K562 (cell line): ENCODE data around the gene AP4E1. TPM values are rescaled to one million over a fixed set of nuclear protein-coding genes. Genes with fewer than 3 reads are reported as not detected.

Source experiments
- BCL6 ChIP-seq: fragments of 250-450 bp; sonication (Bioruptor Pico); IDR thresholded peaks from 2 replicates; pipeline ENCODE4 v1.4.0; 2020
- BRD9 ChIP-seq: fragments of 450-650 bp; IDR thresholded peaks from 2 replicates; pipeline ENCODE4 v1.6.1; 2018; ENCODE audit warnings: low read depth; ENCODE audit not compliant: partially characterized antibody
- CTBP1 ChIP-seq: fragments of 450-650 bp; IDR thresholded peaks from 2 replicates; pipeline ENCODE4 v1.6.1; 2016; ENCODE audit warnings: borderline replicate concordance
- FOXK2 ChIP-seq, 2 experiments: fragments of 450-650 bp; IDR thresholded peaks in 1 of 2; conservative IDR thresholded peaks in 1 of 2; 2 replicates each; pipeline ENCODE4 v1.6.1; 2016; ENCODE audit warnings: low read depth in 2 of 2, mild to moderate bottlenecking in 1 of 2
- IRF1 ChIP-seq: sonication (generic); formaldehyde crosslinking; IDR thresholded peaks from 2 replicates; pipeline ENCODE4 v1.8.0; 2022; ENCODE audit warnings: missing genetic modification reagents, mild to moderate bottlenecking, borderline replicate concordance
- NFE2 ChIP-seq: IDR thresholded peaks from 2 replicates; pipeline ENCODE4 v1.6.1; 2014; ENCODE audit warnings: antibody characterized with exemption, low read depth
- NONO ChIP-seq, 2 experiments: fragments of 200-400 bp in 1 of 2; fragments of 450-650 bp in 1 of 2; formaldehyde crosslinking in 1 of 2; IDR thresholded peaks; 2 replicates each; pipeline ENCODE4 v1.6.1; 2017; ENCODE audit warnings: low read depth in 2 of 2, mild to moderate bottlenecking in 2 of 2, moderate library complexity in 2 of 2, low read length in 1 of 2
- PTRF ChIP-seq: fragments of 450-650 bp; IDR thresholded peaks from 2 replicates; pipeline ENCODE4 v1.6.1; 2016; ENCODE audit warnings: mild to moderate bottlenecking, missing genetic modification characterization, missing compliant biosample characterization
- SMAD4 ChIP-seq: fragments of 250-450 bp; sonication (Bioruptor Pico); conservative IDR thresholded peaks from 2 replicates; pipeline ENCODE4 v1.8.0; 2021; ENCODE audit warnings: inconsistent platforms, mild to moderate bottlenecking, moderate library complexity
- TFAM ChIP-seq: fragments of 250-450 bp; sonication (Bioruptor Pico); conservative IDR thresholded peaks from 2 replicates; pipeline ENCODE4 v1.5.0; 2021; ENCODE audit warnings: mild to moderate bottlenecking, moderate library complexity
- THRA ChIP-seq: fragments of 450-650 bp; IDR thresholded peaks from 2 replicates; pipeline ENCODE4 v1.6.1; 2017; ENCODE audit warnings: mild to moderate bottlenecking, moderate library complexity
- ZBED1 ChIP-seq: IDR thresholded peaks from 2 replicates; pipeline ENCODE4 v1.6.1; 2014
- ZC3H8 ChIP-seq: fragments of 450-650 bp; IDR thresholded peaks from 2 replicates; pipeline ENCODE4 v1.6.1; 2017
- ZFP1 ChIP-seq: fragments of 450-650 bp; formaldehyde crosslinking; IDR thresholded peaks from 2 replicates; pipeline ENCODE4 v1.4.0; 2020; ENCODE audit warnings: mild to moderate bottlenecking, mixed read lengths
- polyA plus RNA-seq, 8 experiments: library from polyadenylated mRNA; depleted of rRNA in 4 of 8; stranded (reverse) in 5 of 8; unstranded in 3 of 8; fragments of >200 nt; fragmentation: Nextera tagmentation in 2 of 8; fragmentation: Illumina TruSeq in 1 of 8; extraction: Ambion mirVana in 2 of 8; extraction: Trizol in 1 of 8; gene quantifications; 2 replicates each; pipeline versions ENCODE4 v1.2.1 to v1.2.3, GENCODE V29; 2011 to 2014; ENCODE audit warnings: inconsistent platforms in 1 of 8, missing spikeins in 1 of 8
- total RNA-seq, 7 experiments: library from RNA; depleted of rRNA in 6 of 7; stranded (reverse); fragments of >200 nt in 6 of 7; fragmentation: Illumina TruSeq in 2 of 7; extraction: Trizol in 2 of 7; gene quantifications; 2 replicates each; pipeline versions ENCODE4 v1.2.1 to v1.2.3, GENCODE V29; 2011 to 2021; ENCODE audit warnings: low replicate concordance in 1 of 7
- TF ChIP-seq, protein P1 (sequence below): fragments of 450-650 bp; IDR thresholded peaks from 2 replicates; pipeline ENCODE4 v1.6.1; 2016; ENCODE audit warnings: low read depth
- TF ChIP-seq, protein P2 (sequence below): fragments of 450-650 bp; formaldehyde crosslinking; IDR thresholded peaks from 2 replicates; pipeline ENCODE4 v1.4.0; 2022; ENCODE audit warnings: mild to moderate bottlenecking, moderate library complexity
- TF ChIP-seq, protein P3 (sequence below), 2 experiments: fragments of 200-800 bp in 1 of 2; sonication (Bioruptor generic) in 1 of 2; sonication (generic) in 1 of 2; formaldehyde crosslinking in 1 of 2; IDR thresholded peaks in 1 of 2; conservative IDR thresholded peaks in 1 of 2; 2 replicates each; pipeline versions ENCODE4 v1.5.0 to v1.6.1; 2016 to 2020; ENCODE audit warnings: missing compliant biosample characterization in 1 of 2, missing genetic modification characterization in 1 of 2, missing genetic modification reagents in 1 of 2

Gene AP4E1
- total and polyA plus RNA-seq, 9 of the 15 experiments (the other 6 are each of a cell fraction or from before 2014, with no cell fraction given), result 1.3 to 11.5 (median 4.4) TPM

DNA sequence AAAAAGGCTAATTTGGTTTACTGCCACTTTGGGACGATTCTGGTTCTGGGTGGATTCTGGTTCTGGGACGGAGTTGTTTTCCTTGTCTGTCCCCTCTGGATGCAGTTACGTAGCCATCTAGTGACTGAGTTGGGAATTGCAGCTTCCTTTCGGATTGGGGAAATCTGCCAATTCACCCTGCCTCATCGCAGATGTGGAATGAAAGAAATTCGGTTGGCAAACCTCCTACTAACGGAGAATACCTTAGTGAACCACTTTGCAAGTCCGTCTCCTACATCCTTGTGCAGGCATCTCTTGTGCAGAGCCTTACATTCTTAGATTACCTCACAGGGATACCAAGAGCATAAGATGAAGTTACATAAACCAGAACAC is 31.5 kb upstream of the AP4E1 start (continued):
- TF ChIP-seq THRA, result no peak
- TF ChIP-seq ZFP1 (CRISPR knock-in tag), result no peak
- TF ChIP-seq, protein P1, sequence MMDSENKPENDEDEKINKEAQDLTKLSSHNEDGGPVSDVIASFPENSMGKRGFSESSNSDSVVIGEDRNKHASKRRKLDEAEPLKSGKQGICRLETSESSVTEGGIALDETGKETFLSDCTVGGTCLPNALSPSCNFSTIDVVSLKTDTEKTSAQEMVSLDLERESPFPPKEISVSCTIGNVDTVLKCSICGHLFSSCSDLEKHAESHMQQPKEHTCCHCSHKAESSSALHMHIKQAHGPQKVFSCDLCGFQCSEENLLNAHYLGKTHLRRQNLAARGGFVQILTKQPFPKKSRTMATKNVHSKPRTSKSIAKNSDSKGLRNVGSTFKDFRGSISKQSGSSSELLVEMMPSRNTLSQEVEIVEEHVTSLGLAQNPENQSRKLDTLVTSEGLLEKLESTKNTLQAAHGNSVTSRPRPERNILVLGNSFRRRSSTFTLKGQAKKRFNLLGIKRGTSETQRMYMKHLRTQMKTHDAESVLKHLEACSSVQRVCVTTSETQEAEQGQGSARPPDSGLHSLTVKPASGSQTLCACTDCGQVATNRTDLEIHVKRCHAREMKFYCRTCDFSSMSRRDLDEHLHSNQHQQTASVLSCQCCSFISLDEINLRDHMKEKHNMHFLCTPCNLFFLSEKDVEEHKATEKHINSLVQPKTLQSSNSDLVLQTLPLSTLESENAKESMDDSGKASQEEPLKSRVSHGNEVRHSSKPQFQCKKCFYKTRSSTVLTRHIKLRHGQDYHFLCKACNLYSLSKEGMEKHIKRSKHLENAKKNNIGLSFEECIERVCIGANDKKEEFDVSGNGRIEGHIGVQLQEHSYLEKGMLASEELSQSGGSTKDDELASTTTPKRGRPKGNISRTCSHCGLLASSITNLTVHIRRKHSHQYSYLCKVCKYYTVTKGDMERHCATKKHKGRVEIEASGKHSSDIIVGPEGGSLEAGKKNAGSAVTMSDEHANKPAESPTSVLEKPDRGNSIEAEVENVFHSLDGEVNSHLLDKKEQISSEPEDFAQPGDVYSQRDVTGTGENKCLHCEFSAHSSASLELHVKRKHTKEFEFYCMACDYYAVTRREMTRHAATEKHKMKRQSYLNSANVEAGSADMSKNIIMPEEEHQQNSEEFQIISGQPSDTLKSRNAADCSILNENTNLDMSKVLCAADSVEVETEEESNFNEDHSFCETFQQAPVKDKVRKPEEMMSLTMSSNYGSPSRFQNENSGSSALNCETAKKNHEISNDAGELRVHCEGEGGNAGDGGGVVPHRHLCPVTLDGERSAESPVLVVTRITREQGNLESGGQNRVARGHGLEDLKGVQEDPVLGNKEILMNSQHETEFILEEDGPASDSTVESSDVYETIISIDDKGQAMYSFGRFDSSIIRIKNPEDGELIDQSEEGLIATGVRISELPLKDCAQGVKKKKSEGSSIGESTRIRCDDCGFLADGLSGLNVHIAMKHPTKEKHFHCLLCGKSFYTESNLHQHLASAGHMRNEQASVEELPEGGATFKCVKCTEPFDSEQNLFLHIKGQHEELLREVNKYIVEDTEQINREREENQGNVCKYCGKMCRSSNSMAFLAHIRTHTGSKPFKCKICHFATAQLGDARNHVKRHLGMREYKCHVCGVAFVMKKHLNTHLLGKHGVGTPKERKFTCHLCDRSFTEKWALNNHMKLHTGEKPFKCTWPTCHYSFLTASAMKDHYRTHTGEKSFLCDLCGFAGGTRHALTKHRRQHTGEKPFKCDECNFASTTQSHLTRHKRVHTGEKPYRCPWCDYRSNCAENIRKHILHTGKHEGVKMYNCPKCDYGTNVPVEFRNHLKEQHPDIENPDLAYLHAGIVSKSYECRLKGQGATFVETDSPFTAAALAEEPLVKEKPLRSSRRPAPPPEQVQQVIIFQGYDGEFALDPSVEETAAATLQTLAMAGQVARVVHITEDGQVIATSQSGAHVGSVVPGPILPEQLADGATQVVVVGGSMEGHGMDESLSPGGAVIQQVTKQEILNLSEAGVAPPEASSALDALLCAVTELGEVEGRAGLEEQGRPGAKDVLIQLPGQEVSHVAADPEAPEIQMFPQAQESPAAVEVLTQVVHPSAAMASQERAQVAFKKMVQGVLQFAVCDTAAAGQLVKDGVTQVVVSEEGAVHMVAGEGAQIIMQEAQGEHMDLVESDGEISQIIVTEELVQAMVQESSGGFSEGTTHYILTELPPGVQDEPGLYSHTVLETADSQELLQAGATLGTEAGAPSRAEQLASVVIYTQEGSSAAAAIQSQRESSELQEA, result no peak
- no peak for TF ChIP-seq ZC3H8
- TF ChIP-seq, protein P2, sequence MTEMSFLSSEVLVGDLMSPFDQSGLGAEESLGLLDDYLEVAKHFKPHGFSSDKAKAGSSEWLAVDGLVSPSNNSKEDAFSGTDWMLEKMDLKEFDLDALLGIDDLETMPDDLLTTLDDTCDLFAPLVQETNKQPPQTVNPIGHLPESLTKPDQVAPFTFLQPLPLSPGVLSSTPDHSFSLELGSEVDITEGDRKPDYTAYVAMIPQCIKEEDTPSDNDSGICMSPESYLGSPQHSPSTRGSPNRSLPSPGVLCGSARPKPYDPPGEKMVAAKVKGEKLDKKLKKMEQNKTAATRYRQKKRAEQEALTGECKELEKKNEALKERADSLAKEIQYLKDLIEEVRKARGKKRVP, result no peak
- TF ChIP-seq PTRF (tag), result no peak
- 0 out of 2 replicates have a peak, but pooled peaks have one; percentile 44 for TF ChIP-seq CTBP1
- TF ChIP-seq, protein P3, sequence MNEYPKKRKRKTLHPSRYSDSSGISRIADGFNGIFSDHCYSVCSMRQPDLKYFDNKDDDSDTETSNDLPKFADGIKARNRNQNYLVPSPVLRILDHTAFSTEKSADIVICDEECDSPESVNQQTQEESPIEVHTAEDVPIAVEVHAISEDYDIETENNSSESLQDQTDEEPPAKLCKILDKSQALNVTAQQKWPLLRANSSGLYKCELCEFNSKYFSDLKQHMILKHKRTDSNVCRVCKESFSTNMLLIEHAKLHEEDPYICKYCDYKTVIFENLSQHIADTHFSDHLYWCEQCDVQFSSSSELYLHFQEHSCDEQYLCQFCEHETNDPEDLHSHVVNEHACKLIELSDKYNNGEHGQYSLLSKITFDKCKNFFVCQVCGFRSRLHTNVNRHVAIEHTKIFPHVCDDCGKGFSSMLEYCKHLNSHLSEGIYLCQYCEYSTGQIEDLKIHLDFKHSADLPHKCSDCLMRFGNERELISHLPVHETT (CRISPR knock-in tag; conservative IDR thresholded peaks at IDR 0.05 in 1 of 2, IDR thresholded peaks at IDR 0.05 in 1 of 2), result no peak
- TF ChIP-seq TFAM (CRISPR knock-in tag), result no peak
- TF ChIP-seq FOXK2 (conservative IDR thresholded peaks at IDR 0.05 in 1 of 2, IDR thresholded peaks at IDR 0.05 in 1 of 2; ENCODE audit: low read depth in 2 of 2), result peak; percentile 46 to 56; a peak in 1 of 4 replicates
- peak; percentile 99 for TF ChIP-seq BRD9
- TF ChIP-seq BCL6 (CRISPR knock-in tag), result no peak
- no peak for TF ChIP-seq IRF1 (CRISPR knock-in tag)
- 0 out of 2 replicates have a peak, but pooled peaks have one; percentile 14 for TF ChIP-seq SMAD4 (CRISPR knock-in tag)
- peak; percentile 97 for TF ChIP-seq NFE2
- no peak for TF ChIP-seq NONO (IDR thresholded peaks at IDR 0.05; ENCODE audit: low read depth in 2 of 2, low read length in 1 of 2)
- no peak for TF ChIP-seq ZBED1
